Measurements from ENCODE around the gene TMEM178A.
"Not testable (repeated sequence)": the region's sequence is repeated elsewhere in the genome, so short reads cannot be mapped to it uniquely, and the experiment has no call there.

The TMEM178A gene

DNA sequence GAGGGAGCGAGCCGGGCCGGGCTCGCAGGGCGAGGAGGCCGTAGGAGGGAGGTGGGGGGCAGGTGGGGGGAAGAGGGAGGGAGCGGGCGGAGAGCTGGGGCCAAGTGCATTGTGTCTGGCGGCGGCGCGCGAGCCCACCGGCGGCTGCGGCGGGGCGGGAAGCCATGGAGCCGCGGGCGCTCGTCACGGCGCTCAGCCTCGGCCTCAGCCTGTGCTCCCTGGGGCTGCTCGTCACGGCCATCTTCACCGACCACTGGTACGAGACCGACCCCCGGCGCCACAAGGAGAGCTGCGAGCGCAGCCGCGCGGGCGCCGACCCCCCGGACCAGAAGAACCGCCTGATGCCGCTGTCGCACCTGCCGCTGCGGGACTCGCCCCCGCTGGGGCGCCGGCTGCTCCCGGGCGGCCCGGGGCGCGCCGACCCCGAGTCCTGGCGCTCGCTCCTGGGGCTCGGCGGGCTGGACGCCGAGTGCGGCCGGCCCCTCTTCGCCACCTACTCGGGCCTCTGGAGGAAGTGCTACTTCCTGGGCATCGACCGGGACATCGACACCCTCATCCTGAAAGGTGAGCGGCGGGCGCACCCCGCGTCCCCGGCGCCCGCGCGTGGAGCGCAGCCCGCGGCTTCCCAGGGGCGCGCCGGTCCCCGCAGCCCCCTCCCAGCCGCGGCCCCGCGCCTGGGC is at the start of gene TMEM178A:
Gene TMEM178A (plus strand): TSS at position 107 of the 680 bp plus-strand sequence. CDS start 58 bp downstream, at position 165.
- DNase-seq (ENCODE audit: low read depth), result no peak

DNA sequence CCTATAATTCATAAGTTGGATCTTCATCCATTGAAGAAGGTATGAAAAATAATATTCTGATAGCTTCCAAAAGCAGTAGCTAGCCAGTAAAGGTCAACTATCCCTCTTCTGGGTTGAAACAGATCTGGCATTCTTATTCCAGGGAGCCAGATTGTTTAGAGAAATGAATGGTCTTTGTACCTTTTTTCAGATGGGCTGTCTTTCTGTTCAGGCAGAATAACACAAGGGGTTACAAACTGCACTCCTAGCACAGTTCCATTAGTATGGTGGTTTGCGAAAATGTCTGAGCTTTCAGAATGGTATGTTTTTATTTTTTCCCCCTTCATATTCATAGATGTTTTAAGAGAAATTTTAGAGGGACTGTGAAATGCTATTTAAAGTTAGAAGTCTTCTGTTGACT is 47.5 kb upstream of the TMEM178A start:
- no peak for DNase-seq (ENCODE audit: low read depth)

DNA sequence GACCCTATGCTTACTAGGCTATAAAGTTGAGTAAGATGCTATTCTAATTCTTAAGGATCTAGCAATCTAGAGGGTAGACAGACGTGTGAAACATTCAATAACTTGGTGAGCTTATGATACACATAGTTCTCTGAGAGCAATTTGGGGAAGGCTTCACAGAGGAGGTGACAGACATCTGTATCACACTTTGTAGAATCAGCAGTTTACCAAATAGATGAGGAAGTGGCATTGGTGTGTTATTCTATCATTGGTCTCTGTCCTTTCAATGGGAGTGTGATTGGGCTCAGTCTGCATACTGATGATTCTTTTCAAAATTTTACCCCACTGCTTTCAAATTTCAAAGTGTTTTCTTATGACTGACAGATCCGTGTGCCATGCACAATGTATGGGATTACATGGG is 47.0 kb upstream of the TMEM178A start:
- no peak for DNase-seq (ENCODE audit: low read depth)

DNA sequence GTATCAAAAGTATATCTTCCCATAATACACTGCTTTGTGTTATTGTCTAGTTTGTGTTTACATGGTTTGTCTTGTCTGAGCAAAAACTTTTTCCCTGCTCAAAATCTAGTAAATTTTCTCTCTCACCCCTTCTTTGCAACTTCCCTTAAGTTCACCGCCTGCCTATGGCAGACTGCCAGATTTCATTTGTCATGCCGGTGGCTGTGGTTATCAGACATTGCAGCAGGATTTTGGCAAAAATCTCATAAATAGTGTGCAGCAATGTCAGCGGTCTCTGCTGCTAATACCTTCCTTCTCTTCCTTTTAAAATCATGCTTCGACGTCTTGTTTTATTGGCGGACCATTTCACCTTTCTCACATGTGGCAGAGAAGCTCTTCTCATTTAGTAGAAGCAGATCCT is 45.6 kb upstream of the TMEM178A start:
- no peak for DNase-seq (ENCODE audit: low read depth)

DNA sequence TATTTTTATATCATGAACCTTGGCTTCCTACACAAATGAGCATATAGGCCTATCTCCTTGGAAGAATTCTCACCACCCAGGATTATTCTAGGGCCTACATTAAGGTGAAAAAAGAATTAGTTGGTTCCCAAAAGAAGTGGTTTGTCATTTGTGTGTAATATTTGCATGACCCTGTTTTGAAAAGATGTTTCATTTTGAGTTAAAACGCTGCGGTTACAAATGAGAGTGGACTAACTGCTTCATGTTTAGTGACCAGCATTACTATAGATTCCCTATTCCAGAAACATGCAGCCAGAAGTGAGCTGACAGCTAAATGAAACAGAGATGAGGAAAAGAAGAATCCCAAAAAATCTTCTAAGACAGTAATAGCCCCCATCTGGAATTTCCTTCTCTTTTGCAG is 44.1 kb upstream of the TMEM178A start:
- DNase-seq (ENCODE audit: low read depth), result no peak

DNA sequence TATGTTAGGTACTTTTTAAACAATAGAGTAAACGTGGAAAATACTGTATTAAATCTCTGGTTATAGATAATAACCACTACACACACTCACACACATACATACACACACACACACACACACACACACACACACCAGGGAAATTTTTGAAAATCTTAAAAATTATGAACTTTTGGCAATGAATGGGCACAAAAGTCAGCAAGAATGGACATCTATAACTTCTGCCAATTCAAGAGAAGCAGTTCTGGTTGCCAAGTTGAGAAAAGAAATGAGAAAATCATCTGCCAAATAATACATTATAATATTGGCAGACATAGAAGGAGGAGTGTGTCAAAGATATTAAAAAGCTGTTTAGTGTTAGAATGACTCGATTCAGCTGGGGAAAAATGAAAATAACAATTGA is 42.9 kb upstream of the TMEM178A start:
- DNase-seq (ENCODE audit: low read depth), result no peak

DNA sequence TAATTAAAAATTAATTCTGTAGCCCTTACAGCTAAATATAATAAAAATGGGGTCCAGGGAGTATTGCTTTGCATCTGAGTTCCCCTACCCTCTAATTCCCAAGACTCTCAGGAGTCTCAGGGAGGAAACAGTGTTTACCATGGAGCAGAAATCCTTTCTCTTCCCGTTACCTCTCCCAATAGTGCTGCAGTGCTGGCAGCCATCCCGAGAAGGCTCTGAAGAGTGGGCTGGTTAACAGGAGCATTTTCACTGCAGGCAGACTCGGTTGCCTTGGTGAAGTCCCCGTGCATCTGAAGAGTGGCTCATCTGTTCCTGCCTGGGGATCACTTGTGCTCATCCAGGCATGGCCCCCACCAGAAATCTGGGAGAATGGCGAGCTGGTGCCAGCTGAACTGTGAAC is 41.8 kb upstream of the TMEM178A start:
- no peak for DNase-seq (ENCODE audit: low read depth)

DNA sequence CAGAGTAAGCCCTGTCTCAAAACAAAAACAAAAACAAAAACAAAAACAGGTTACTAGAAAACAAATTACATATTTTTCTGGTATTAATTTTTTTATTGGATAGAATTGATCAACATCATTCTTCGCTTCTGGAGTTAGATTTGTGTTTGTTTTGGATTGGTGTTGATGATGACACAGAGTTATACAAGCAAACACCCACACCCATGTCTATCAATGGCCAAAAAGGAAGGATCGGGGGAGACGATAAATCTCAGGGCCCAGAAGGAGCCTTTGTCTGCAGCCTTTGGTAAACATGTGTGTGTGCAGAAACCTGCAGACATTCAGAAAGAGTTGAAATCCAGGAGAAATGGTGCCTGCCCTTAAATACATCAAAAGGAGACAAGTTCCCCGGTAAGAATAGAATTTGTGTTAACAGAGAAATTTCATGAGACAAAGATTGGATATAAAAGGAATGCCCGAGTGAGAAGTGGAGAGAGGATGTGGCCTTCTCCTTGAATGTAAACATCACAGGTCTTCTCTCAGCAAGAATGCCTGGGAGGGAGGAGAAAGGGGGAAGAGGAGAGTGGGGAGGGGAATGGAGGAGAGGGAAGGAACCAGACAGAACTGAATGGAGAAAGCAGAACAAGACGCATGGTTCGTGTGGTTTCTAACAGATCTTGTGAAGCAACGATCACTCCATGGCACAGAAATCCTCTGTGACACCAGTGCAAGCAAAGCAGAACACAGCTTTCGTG is 40.4 kb upstream of the TMEM178A start:
- DNase-seq (ENCODE audit: low read depth), result no peak

DNA sequence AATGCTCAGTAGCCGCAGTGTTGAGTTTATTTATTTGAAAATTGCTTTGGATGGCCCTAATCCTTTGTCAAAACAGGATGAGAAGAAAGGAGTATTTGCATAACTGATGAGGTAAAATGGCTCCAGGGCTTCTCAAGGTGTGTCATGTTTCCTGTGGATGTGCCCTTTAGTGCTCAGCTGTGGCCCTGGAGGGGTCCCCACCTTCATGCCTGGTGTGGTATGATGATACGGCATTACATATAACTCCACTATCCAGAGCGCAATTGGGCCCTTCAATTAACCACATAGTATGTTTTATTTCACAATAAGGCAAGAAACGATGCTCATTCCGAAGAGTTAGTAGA is 39.8 kb upstream of the TMEM178A start:
- DNase-seq (ENCODE audit: low read depth), result no peak

DNA sequence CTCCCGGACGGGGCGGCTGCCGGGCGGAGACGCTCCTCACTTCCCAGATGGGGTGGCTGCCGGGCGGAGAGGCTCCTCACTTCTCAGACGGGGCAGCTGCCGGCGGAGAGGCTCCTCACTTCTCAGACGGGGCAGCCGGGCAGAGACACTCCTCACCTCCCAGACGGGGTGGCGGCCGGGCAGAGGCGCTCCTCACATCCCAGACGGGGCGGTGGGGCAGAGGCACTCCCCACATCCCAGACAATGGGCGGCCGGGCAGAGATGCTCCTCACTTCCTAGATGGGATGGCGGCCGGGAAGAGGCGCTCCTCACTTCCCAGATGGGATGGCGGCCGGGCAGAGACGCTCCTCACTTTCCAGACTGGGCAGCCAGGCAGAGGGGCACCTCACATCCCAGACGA is 37.4 kb upstream of the TMEM178A start:
- not testable (repeated sequence) for DNase-seq (ENCODE audit: low read depth)

DNA sequence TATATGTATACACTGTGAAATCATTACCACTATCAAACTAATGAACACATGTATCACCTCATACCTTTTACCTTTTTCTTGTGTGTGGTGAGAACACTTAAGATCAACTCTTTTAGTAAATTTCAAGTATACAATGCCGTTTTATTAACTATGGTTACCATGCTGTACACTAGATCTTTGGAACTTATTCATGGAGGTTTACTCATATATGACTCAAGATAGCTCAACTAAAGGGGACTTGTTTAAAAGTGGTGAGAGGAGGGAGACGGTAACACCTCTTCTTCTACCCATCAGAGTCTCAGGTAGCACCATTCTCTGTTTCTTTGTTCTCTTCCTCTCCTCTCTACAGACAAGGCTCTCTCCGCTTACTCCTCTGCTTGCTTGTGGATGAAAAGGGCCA is 36.1 kb upstream of the TMEM178A start:
- no peak for DNase-seq (ENCODE audit: low read depth)

DNA sequence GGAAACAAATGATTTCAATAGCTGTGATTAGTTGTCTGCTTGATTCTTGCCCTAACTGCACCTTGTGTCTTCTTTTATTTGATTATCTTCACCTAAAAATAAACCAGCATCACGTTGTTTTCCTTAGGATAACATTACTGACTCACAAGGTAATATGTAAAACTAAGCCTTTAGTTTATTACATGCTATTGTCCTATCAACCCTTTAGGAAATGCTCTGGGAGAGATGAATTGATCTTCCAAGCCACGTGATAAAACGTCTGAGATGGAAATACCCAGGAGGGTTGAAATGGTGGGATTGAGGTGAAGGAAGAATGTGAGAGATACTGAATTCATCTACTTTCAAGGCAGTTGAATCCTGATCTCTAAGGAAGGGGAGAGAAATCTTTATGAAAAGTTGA is 34.5 kb upstream of the TMEM178A start:
- DNase-seq (ENCODE audit: low read depth), result no peak

DNA sequence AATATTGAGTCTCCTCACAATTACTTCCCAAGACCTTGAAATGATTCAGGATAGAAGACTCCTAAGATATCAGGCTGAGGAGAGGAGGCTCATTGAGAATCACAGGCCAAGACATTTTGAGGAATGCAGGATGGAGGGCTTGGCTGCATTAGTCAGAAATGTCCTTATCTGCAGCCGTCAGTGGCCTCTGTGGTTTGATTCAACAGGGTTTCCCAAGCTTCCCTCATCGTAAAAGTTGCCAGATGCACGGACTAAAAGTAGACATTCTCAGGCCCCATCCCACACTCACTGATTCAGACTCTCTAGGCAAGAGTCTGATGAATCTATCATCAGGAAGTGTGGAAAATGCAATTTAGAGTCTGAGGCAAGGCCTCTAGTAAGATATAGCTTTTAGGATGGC is 34.0 kb upstream of the TMEM178A start:
- no peak for DNase-seq (ENCODE audit: low read depth)

DNA sequence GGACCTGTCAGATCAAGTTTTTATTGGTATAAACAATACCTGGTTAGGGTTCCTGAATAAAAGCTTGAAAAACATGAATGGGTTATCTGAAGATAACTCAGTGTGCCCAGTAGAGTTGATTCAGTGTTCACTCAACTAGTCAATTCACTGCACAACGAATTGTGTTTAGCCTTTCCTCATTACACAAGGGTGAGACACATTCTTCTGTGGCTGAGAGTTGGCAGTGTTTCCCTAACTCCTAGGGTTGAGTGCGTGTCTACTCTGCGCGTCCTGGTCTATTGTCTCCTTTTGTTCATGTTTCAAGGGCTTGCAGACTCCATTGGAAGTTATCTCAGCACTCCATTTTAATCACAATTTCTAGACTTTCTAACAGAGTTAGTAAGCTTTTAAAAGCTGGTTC is 32.8 kb upstream of the TMEM178A start:
- DNase-seq (ENCODE audit: low read depth), result no peak

DNA sequence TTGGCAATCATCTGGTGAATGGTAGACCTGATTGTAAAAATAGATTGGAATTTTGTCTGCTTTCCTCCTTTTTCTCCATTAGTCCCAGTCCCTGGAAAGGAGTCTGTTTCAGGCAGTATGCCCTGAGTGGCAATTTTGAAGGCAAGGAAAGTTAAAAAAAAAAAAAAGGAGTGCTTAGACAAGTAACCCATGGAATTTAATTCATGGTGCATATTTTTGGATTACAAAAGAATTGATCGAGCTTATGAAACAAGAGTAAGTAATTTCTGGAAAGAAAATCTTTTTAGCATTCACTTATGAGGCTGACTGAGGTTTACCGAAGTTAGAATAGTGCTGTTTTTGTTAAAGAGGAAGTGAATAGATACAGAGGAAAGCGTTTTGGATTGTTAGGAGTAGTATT is 29.4 kb upstream of the TMEM178A start:
- no peak for DNase-seq (ENCODE audit: low read depth)

DNA sequence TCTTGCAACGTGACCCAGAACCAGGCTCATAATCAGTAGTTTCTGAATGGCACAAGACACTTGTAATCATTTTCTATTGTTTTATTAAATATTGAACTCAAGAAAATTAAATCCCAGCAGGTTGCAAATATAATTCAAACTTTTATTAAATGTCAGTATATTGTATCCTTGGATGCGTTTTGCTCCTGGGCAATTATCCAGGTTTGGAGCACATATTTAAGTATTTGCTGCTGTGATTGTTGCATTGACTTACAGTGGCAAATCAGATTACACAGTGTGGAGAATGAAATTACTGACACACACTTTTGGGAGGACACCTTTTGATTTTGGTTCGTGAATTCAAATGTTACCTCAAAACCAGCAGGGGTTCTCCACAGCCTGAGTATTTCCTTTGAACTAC is 27.1 kb upstream of the TMEM178A start:
- no peak for DNase-seq (ENCODE audit: low read depth)

DNA sequence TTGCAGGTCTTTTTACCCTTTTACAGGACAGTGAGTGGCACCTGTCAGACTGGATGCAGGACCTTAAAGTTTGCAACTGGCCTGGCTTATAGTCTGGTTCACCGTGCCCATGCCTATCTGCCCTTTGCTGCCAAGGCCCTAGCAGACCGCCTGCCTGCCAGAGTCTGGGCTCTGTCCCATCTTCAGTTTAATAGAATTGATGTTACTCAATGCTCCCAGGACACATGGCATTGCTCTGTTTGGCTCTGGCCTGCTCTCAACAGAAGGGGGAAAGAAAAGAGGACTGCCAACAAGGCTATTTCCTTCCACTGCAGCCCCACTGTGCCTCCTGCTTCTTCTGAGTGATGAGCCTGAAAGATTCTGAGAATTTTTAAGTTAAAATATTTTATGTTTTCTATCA is 25.6 kb upstream of the TMEM178A start:
- no peak for DNase-seq (ENCODE audit: low read depth)

DNA sequence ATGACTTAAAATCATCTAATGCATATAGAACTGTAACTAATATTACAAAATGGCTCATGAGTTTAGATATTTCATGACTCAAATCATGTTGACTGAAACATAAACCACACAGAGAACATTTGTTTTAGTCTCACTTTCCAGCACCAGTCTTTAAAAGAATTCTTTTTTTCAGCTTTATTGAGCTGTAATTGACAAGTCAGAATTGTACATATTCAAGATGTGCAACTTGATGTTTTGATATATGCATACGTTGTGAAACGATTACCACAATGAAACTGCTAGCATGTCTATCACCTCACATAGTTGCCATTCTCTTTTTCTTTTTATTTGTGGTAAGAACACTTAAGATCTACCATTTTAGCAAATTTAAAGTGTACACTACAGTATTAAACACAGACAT is 25.0 kb upstream of the TMEM178A start:
- no peak for DNase-seq (ENCODE audit: low read depth)

DNA sequence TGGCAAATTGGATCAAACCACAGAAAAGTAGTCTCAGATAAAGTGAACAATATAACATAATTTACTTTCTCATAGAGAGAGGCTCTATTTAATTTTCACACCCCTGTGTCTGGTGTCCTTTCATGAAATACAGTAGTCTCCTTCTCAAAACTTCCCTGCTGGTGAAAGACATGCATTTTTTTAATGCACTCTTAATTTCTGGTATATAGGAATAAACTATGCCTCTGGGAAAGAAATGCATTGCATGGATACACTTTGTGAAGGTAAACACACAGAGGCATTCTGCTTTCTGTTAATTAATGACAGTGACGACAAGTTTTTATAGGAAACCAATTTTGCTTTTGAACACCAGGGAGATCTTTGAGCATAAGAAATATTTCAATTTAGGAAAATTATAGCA is 24.1 kb upstream of the TMEM178A start:
- DNase-seq (ENCODE audit: low read depth), result no peak

DNA sequence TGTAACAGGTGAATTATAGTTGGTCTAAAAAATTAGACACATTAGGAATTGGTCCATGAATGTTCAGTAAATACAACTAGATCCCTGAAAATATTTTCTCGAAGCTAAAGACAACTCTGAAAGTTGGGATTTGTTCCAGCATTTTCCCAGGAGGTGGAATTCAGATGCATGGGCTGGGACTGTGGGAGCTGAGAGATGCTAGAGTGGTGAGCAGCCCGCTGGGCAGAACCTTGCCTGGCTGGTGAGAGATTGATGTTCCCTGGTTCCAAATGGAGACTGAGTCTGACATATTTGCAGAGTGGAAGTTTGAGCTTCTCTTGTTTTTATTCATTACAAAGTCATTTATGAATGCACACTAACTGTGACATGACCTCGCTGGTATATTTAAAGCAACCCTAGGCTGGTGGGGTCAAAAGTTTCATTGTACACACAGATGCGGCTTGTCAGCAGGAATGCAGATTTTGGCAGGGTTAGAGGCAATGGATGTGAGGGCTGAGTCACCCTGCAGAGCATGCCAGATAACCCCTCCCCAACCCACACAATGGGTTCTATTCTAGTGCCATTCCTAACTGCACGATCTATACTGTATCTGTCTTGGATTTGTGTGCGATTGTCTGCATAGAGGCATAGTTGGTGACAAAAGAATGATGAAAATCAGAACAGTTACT is 23.5 kb upstream of the TMEM178A start:
- DNase-seq (ENCODE audit: low read depth), result no peak

DNA sequence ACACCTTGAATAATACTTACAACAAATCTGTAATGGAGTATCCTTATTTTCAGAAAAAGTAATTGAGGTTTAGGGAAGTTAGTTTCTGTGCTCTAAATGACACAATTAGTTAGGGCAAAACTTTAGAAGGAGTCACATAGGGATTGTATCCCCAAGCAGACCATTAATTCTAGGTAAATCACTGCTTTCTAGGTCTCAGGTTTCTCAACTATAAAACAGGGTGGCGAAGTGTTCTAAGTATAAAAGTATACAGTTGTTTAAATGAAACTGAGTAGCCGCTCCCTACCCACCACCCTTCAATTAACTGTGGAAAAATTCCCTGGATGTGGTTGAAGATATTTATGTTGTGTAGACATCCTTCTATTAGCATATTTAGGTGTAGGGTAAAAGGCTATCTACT is 19.9 kb upstream of the TMEM178A start:
- DNase-seq (ENCODE audit: low read depth), result no peak

DNA sequence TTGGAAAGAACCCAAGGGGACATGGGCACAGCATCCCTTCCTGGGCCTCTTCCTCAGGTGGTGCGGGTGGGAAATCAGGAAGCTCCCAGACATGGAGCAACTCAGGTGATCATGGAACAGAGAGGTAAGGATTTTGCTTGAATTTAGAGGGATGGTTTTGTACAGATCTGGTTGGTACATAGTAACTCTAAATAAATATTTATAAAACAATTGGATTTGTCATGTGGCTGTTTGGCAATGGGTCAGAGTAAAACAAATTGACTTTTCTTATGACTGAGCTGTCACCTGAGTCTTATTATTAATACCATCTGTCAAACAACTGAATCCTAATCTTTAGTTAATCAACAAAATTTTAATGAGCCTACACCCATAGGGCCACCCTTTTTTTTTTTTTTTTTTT is 19.4 kb upstream of the TMEM178A start:
- DNase-seq (ENCODE audit: low read depth), result no peak

DNA sequence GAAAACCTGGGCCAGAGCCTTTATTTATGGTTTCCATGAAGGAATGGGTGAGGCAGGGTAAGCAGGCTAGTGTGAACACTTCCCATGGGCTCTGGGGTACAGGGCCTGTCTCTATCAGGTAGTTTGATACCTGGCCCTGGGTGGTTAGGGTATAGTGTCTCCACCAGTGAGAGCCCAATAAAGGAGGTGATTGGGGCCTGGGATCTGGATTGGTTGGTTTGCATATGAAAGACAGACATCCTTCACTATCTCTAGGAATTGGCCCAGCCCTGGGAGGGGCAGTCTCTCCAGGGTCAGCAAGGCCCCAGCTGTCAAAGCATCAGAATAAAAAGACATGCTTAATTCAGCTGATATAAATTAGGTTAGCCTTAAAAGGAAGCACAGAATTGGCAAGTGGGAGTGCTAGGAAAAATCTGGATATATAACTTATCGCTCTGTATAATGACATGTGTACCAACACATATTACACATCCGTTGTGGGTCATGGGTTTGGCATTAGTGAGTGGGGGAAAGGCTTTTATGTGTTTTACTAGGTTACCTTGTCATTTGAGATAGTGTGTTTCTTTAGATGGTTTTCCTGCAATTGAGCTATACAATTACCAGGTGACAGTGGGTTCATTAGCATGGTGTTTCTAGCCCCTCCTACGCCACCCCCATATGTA is 18.5 kb upstream of the TMEM178A start:
- DNase-seq (ENCODE audit: low read depth), result no peak

Measured in stimulated activated CD8-positive, alpha-beta memory T cell treated with anti-CD3 and anti-CD28 coated beads, Interleukin-15, amount 100 ng/mL, for 1 hour (primary cell).